T-cell (primary cell): ENCODE data around the gene TMEM181. TPM values are rescaled to one million over a fixed set of nuclear protein-coding genes. Genes with fewer than 3 reads are reported as not detected.
"Not testable (repeated sequence)": the region's sequence is repeated elsewhere in the genome, so short reads cannot be mapped to it uniquely, and the experiment has no call there.

Experiments
- ATAC-seq, 4 experiments: fragments of 200-7000 bp in 3 of 4; fragments of 150-1000 bp in 1 of 4; cut with Tn5 transposase; replicated peaks in 1 of 4; 1 replicate in 3 of 4; 2 replicates in 1 of 4; pipeline ENCODE4 v1.10.0; 2021; ENCODE audit warnings: moderate library complexity in 3 of 4, mild to moderate bottlenecking in 2 of 4, moderate number of reproducible peaks in 1 of 4
- CTCF ChIA-PET, 2 donors: fragments of 300-600 bp; sonication (Branson Sonifier 250); formaldehyde crosslinking; loops; one replicate each; lab custom pipeline; 2022; ENCODE audit warnings: antibody characterized with exemption in 2 of 2; lab: Charles Lee
- POLR2A ChIA-PET, 2 donors: fragments of 300-600 bp; sonication (Branson Sonifier 250); formaldehyde crosslinking; loops; one replicate each; lab custom pipeline; 2022; ENCODE audit warnings: antibody characterized with exemption in 2 of 2; lab: Charles Lee
- DNase-seq, 35 experiments: peaks; one replicate each; pipeline versions ENCODE4 v3.0.0 to v3.0.0-alpha.2; 2013 to 2023
- H3K27ac ChIP-seq: one replicate; pipeline ENCODE4 v1.5.1; 2013; ENCODE audit warnings: low read length
- H3K27me3 ChIP-seq, 2 experiments: replicated peaks in 1 of 2; 1 replicate in 1 of 2; 2 replicates in 1 of 2; pipeline versions ENCODE4 v1.6.1 to v1.7.0; 2013; ENCODE audit warnings: low read length in 1 of 2, mixed read lengths in 1 of 2; ENCODE audit not compliant: control insufficient read depth in 2 of 2, insufficient read depth in 2 of 2; ENCODE audit errors: extremely low read depth in 1 of 2
- H3K36me3 ChIP-seq, 2 donors: 1 replicate in 1 of 2; 2 replicates in 1 of 2; pipeline versions ENCODE4 v1.6.1 to v1.7.0; 2013; ENCODE audit warnings: low read length in 1 of 2; ENCODE audit not compliant: control insufficient read depth in 2 of 2, insufficient read depth in 1 of 2; ENCODE audit errors: extremely low read depth in 1 of 2
- H3K4me1 ChIP-seq, 2 experiments: 1 replicate in 1 of 2; 2 replicates in 1 of 2; pipeline versions ENCODE4 v1.6.1 to v1.7.0; 2013; ENCODE audit warnings: low read length in 2 of 2, mixed read lengths in 1 of 2; ENCODE audit not compliant: insufficient read depth in 2 of 2, control insufficient read depth in 1 of 2; ENCODE audit errors: extremely low read depth in 1 of 2
- H3K4me3 ChIP-seq, 2 donors: 1 replicate in 1 of 2; 2 replicates in 1 of 2; pipeline versions ENCODE4 v1.5.1 to v1.7.0; 2013; ENCODE audit warnings: mild to moderate bottlenecking in 2 of 2, low read length in 1 of 2, moderate library complexity in 1 of 2; ENCODE audit not compliant: control insufficient read depth in 1 of 2; ENCODE audit errors: extremely low read depth in 1 of 2
- H3K9me3 ChIP-seq: 2 replicates; pipeline ENCODE4 v1.7.0; 2013
- H3K27ac Mint-ChIP-seq, 2 donors: one replicate each; pipeline ENCODE4 v1.8.0; 2020 to 2021; ENCODE audit warnings: mild to moderate bottlenecking in 2 of 2, mixed read lengths in 2 of 2
- H3K27me3 Mint-ChIP-seq, 2 donors: one replicate each; pipeline ENCODE4 v1.8.0; 2021 to 2022; ENCODE audit warnings: mixed read lengths in 2 of 2
- H3K36me3 Mint-ChIP-seq: one replicate; pipeline ENCODE4 v1.8.0; 2021; ENCODE audit warnings: mixed read lengths
- H3K4me1 Mint-ChIP-seq, 3 donors: one replicate each; pipeline ENCODE4 v1.8.0; 2020 to 2022; ENCODE audit warnings: mixed read lengths in 3 of 3, mild to moderate bottlenecking in 1 of 3
- H3K4me3 Mint-ChIP-seq, 3 donors: one replicate each; pipeline ENCODE4 v1.8.0; 2020 to 2022; ENCODE audit warnings: mild to moderate bottlenecking in 3 of 3, mixed read lengths in 3 of 3, moderate library complexity in 3 of 3
- H3K9me3 Mint-ChIP-seq, 3 donors: one replicate each; pipeline ENCODE4 v1.8.0; 2020 to 2022; ENCODE audit warnings: mixed read lengths in 3 of 3
- WGBS: methylation state at CpG from one replicate; pipeline ENCODE4 v1.1.5; 2013; ENCODE audit warnings: missing lambda C conversion rate; ENCODE audit not compliant: insufficient coverage; 5-methylcytosine and 5-hydroxymethylcytosine counted together
- total RNA-seq, 35 experiments: library from RNA in 6 of 35; stranded (reverse) in 6 of 35; fragments of 120-200 nt in 1 of 35; gene quantifications; one replicate each; pipeline versions ENCODE4 v1.2.1 to v1.2.4 and lab custom pipeline; 2013 to 2026

Gene TMEM181
- total RNA-seq, 5 donors from 2014 or later (not counting 1 experiment from before 2014, with no cell fraction given), result 15.9 to 21.5 (median 19.9) TPM

GRCh38 chr6:158597565-158597964, 37.7 kb downstream of the TMEM181 start:
- H3K27ac ChIP-seq, result no peak overlapping the region
- CTCF ChIA-PET, result no interaction called here
- H3K4me3 ChIP-seq, result no peak overlapping the region
- Mint-ChIP-seq H3K4me1 (peaks cover 2 to 10% (median 2%) of the 10 kb centered on the region in 3 donors), H3K36me3 (peaks cover 56% of the 10 kb centered on the region), H3K9me3 (no peaks in the 10 kb centered on the region), H3K27ac (no peak overlapping the region), H3K4me3 (no peak overlapping the region), H3K27me3 (no peaks in the 10 kb centered on the region)
- POLR2A ChIA-PET, result interaction anchor here in 1 of 2 donors (0.6 kb wide), 1 partner anchor 16 kb away, joined by 3 read pairs; no protein-coding TSS in a partner anchor
- no peaks in the 10 kb centered on the region for H3K4me1 ChIP-seq
- no peaks in the 10 kb centered on the region for H3K27me3 ChIP-seq
- peaks cover 2 to 59% of the 10 kb centered on the region in 2 donors for H3K36me3 ChIP-seq
- ATAC-seq, result no peak
- DNase-seq, result no peak
- H3K9me3 ChIP-seq, result no peaks in the 10 kb centered on the region
- WGBS, result 100% methylated on average over 2 of the region's 4 CpGs

GRCh38 chr6:158599635-158600034, 39.7 kb downstream of the TMEM181 start:
- Mint-ChIP-seq H3K4me3 (no peak overlapping the region), H3K36me3 (peaks cover 55% of the 10 kb centered on the region), H3K27me3 (no peaks in the 10 kb centered on the region), H3K27ac (no peak overlapping the region), H3K4me1 (peaks cover 7 to 22% (median 7%) of the 10 kb centered on the region in 3 donors), H3K9me3 (no peaks in the 10 kb centered on the region)
- Histone ChIP-seq H3K27ac (no peak overlapping the region), H3K9me3 (no peaks in the 10 kb centered on the region), H3K4me3 (no peak overlapping the region), H3K36me3 (peaks cover 2 to 57% of the 10 kb centered on the region in 2 donors), H3K4me1 (no peaks in the 10 kb centered on the region), H3K27me3 (no peaks in the 10 kb centered on the region)
- ATAC-seq, result no peak
- WGBS, result 96% methylated on average over 15 of the region's 18 CpGs
- no peak for DNase-seq
- POLR2A ChIA-PET, result no interaction called here
- CTCF ChIA-PET, result interaction anchor here in 1 of 2 donors (0.9 kb wide), 1 partner anchor 382 kb away, joined by 3 read pairs; no protein-coding TSS in a partner anchor

- ChIA-PET POLR2A (interaction anchor here (0.6 to 0.8 kb wide), 6 partner anchors 10 to 400 kb away, joined by 3 to 7 read pairs (median 5); no protein-coding TSS in a partner anchor), CTCF (interaction anchor here (0.6 to 1.0 kb wide), 9 partner anchors 13 to 575 kb away, joined by 3 to 7 read pairs (median 3); no protein-coding TSS in a partner anchor)
- H3K27me3 Mint-ChIP-seq, result no peaks in the 10 kb centered on the region
- WGBS, result 96% methylated on average over 10 of the region's 15 CpGs
- H3K36me3 Mint-ChIP-seq, result peaks cover 40% of the 10 kb centered on the region
- Histone ChIP-seq H3K36me3 (peaks cover 14 to 65% of the 10 kb centered on the region in 2 donors), H3K9me3 (no peaks in the 10 kb centered on the region), H3K4me3 (no peak overlapping the region), H3K27ac (no peak overlapping the region), H3K4me1 (no peaks in the 10 kb centered on the region), H3K27me3 (no peaks in the 10 kb centered on the region)
- DNase-seq (no peak), ATAC-seq (no peak)
- peak overlapping the region in 1 of 2 donors; percentile 6 for H3K27ac Mint-ChIP-seq
- no peaks in the 10 kb centered on the region for H3K9me3 Mint-ChIP-seq
- no peak overlapping the region for H3K4me3 Mint-ChIP-seq
- peaks cover 8 to 22% (median 9%) of the 10 kb centered on the region in 3 donors for H3K4me1 Mint-ChIP-seq
Observed at GRCh38 chr6:158603261-158604047, 43.6 kb downstream of the TMEM181 start.

- no CpG with 5 or more reads among the region's 6 CpGs for WGBS
- no peak overlapping the region for H3K4me3 ChIP-seq
Observed at GRCh38 chr6:158604048-158604406, 44.1 kb downstream of the TMEM181 start.

GRCh38 chr6:158605266-158605878, 45.5 kb downstream of the TMEM181 start:
- H3K27ac ChIP-seq, result no peak overlapping the region
- no peak overlapping the region for H3K4me3 Mint-ChIP-seq

More at GRCh38 chr6:158604048-158604406, 44.1 kb downstream of the TMEM181 start:
- H3K4me3 Mint-ChIP-seq, result no peak overlapping the region
- no peak overlapping the region for H3K27ac Mint-ChIP-seq
- Histone ChIP-seq H3K4me1 (no peaks in the 10 kb centered on the region), H3K36me3 (peaks cover 12 to 69% of the 10 kb centered on the region in 2 donors), H3K9me3 (no peaks in the 10 kb centered on the region), H3K27ac (no peak overlapping the region), H3K27me3 (no peaks in the 10 kb centered on the region)
- no peak for DNase-seq
- ATAC-seq, result no peak
- no peaks in the 10 kb centered on the region for H3K9me3 Mint-ChIP-seq
- peaks cover 8 to 22% (median 9%) of the 10 kb centered on the region in 3 donors for H3K4me1 Mint-ChIP-seq
- CTCF ChIA-PET, result interaction anchor here (0.6 to 1.0 kb wide), 7 partner anchors 74 to 575 kb away, joined by 3 to 5 read pairs (median 3); no protein-coding TSS in a partner anchor
- H3K27me3 Mint-ChIP-seq, result no peaks in the 10 kb centered on the region
- POLR2A ChIA-PET, result interaction anchor here (0.6 to 0.8 kb wide), 4 partner anchors 17 to 400 kb away, joined by 3 to 7 read pairs (median 4); no protein-coding TSS in a partner anchor
- peaks cover 41% of the 10 kb centered on the region for H3K36me3 Mint-ChIP-seq

GRCh38 chr6:158606011-158606410, 46.1 kb downstream of the TMEM181 start:
- H3K27me3 ChIP-seq, H3K4me1 ChIP-seq, H3K4me3 Mint-ChIP-seq, H3K9me3 ChIP-seq, H3K9me3 Mint-ChIP-seq, H3K27me3 Mint-ChIP-seq, H3K27ac ChIP-seq, ATAC-seq, DNase-seq, H3K4me3 ChIP-seq: not testable (repeated sequence)
- 87% methylated on average over 8 of the region's 15 CpGs for WGBS
- peaks cover 21 to 76% of the 10 kb centered on the region in 2 donors for H3K36me3 ChIP-seq
- ChIA-PET POLR2A (interaction anchor here in 1 of 2 donors (0.7 to 0.8 kb wide), 2 partner anchors 38 to 46 kb away, joined by 3 to 5 read pairs; no protein-coding TSS in a partner anchor), CTCF (interaction anchor here (0.6 to 1.8 kb wide), 11 partner anchors 13 to 438 kb away, joined by 3 to 10 read pairs (median 4); partner anchors contain the start of genes GTF2H5 (in 1 of the 2) and SERAC1 (in 1 of the 2))
- H3K36me3 Mint-ChIP-seq, result peaks cover 54% of the 10 kb centered on the region
- H3K4me1 Mint-ChIP-seq, result peaks cover 8 to 18% (median 9%) of the 10 kb centered on the region in 3 donors
- H3K27ac Mint-ChIP-seq, result peak overlapping the region in 1 of 2 donors; percentile 39

More at GRCh38 chr6:158605266-158605878, 45.5 kb downstream of the TMEM181 start:
- peak in 3 of 4 experiments; percentile 53 to 66 (median 57) for ATAC-seq
- Histone ChIP-seq H3K4me3 (no peak overlapping the region), H3K36me3 (peaks cover 19 to 70% of the 10 kb centered on the region in 2 donors), H3K9me3 (no peaks in the 10 kb centered on the region), H3K27me3 (no peaks in the 10 kb centered on the region), H3K4me1 (no peaks in the 10 kb centered on the region)
- peaks cover 48% of the 10 kb centered on the region for H3K36me3 Mint-ChIP-seq
- H3K27ac Mint-ChIP-seq, result peak overlapping the region; percentile 10 to 73
- ChIA-PET CTCF (interaction anchor here (0.5 to 1.8 kb wide), 11 partner anchors 13 to 393 kb away, joined by 3 to 10 read pairs (median 4); no protein-coding TSS in a partner anchor), POLR2A (no interaction called here)
- H3K4me1 Mint-ChIP-seq, result peaks cover 8 to 18% (median 9%) of the 10 kb centered on the region in 3 donors
- 69% methylated on average over 11 of the region's 13 CpGs for WGBS
- DNase-seq, result peak in 34 of 35 experiments; percentile 6 to 72 (median 44)
- H3K27me3 Mint-ChIP-seq, result no peaks in the 10 kb centered on the region
- no peaks in the 10 kb centered on the region for H3K9me3 Mint-ChIP-seq
